ENCODE data around the gene ZXDC.

DNA sequence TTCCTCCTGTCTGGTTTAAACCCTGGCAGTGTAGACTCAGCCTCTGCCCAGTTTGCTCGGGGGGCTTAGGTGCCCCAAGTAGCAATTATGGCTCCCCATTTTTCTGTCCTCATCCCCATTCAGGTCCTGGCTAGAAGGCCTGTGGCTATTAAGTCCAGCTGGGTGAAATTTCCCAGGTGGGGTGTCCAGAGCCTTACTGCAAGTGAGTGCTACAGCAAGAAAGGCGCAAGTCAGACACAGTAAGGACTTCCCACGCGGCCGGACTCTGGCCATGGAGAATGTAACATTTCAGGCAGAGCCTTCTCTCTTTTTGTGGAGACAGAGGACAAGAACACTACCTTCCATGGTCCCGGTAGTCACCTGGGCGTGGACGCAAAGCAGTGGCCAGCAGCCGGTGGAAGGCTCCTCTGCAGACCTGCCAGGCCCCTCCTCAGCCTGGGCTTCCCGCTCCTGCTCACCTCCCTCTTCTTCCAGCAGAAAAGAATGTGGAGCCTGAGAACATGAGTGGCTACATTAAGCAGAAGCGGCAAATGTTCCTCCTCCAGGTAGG lies 57.6 kb downstream of the ZXDC start:
- TF ChIP-seq, protein P1, sequence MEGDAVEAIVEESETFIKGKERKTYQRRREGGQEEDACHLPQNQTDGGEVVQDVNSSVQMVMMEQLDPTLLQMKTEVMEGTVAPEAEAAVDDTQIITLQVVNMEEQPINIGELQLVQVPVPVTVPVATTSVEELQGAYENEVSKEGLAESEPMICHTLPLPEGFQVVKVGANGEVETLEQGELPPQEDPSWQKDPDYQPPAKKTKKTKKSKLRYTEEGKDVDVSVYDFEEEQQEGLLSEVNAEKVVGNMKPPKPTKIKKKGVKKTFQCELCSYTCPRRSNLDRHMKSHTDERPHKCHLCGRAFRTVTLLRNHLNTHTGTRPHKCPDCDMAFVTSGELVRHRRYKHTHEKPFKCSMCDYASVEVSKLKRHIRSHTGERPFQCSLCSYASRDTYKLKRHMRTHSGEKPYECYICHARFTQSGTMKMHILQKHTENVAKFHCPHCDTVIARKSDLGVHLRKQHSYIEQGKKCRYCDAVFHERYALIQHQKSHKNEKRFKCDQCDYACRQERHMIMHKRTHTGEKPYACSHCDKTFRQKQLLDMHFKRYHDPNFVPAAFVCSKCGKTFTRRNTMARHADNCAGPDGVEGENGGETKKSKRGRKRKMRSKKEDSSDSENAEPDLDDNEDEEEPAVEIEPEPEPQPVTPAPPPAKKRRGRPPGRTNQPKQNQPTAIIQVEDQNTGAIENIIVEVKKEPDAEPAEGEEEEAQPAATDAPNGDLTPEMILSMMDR (IDR thresholded peaks at IDR 0.05 in 2 of 3, conservative IDR thresholded peaks at IDR 0.05 in 1 of 3; ENCODE audit: insufficient read depth in 2 of 3, low read depth in 1 of 3, low read length in 3 of 3) = no peak
- TF ChIP-seq CHD1 (IDR thresholded peaks at IDR 0.05; ENCODE audit: low read length) (no peak), POLR2AphosphoS2 (IDR thresholded peaks at IDR 0.05; ENCODE audit: low read length) (no peak), ZNF3 (CRISPR knock-in tag; IDR thresholded peaks at IDR 0.05) (no peak), SP1 (CRISPR knock-in tag; IDR thresholded peaks at IDR 0.05) (no peak), BACH1 (tag; IDR thresholded peaks at IDR 0.05) (no peak), MTF1 (CRISPR knock-in tag; IDR thresholded peaks at IDR 0.05; ENCODE audit: borderline replicate concordance) (no peak)
- TF ChIP-seq, protein P2, sequence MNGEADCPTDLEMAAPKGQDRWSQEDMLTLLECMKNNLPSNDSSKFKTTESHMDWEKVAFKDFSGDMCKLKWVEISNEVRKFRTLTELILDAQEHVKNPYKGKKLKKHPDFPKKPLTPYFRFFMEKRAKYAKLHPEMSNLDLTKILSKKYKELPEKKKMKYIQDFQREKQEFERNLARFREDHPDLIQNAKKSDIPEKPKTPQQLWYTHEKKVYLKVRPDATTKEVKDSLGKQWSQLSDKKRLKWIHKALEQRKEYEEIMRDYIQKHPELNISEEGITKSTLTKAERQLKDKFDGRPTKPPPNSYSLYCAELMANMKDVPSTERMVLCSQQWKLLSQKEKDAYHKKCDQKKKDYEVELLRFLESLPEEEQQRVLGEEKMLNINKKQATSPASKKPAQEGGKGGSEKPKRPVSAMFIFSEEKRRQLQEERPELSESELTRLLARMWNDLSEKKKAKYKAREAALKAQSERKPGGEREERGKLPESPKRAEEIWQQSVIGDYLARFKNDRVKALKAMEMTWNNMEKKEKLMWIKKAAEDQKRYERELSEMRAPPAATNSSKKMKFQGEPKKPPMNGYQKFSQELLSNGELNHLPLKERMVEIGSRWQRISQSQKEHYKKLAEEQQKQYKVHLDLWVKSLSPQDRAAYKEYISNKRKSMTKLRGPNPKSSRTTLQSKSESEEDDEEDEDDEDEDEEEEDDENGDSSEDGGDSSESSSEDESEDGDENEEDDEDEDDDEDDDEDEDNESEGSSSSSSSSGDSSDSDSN (IDR thresholded peaks at IDR 0.05; ENCODE audit: borderline replicate concordance in 1 of 2, low read depth in 2 of 2, low read length in 2 of 2) = no peak
